CD4-positive, alpha-beta memory T cell (primary cell): ENCODE results near the gene NOL11. TPM values are rescaled to one million over a fixed set of nuclear protein-coding genes. Genes with fewer than 3 reads are reported as not detected.
"Not testable (repeated sequence)": the region's sequence is repeated elsewhere in the genome, so short reads cannot be mapped to it uniquely, and the experiment has no call there.

ENCODE experiments used
- CTCF ChIA-PET: fragments of 350-600 bp; sonication (Branson Sonifier 250); formaldehyde crosslinking; loops from one replicate; lab custom pipeline; 2021; ENCODE audit warnings: inconsistent platforms; ENCODE audit not compliant: partially characterized antibody; lab: Charles Lee
- POLR2A ChIA-PET: fragments of 350-600 bp; sonication (Branson Sonifier 250); formaldehyde crosslinking; loops from one replicate; lab custom pipeline; 2021; ENCODE audit not compliant: partially characterized antibody; lab: Charles Lee
- DNase-seq, 5 donors: peaks; one replicate each; pipeline versions ENCODE4 v3.0.0 to v3.0.0-alpha.2; 2020 to 2022; ENCODE audit warnings: mixed read lengths in 1 of 5
- H3K27ac ChIP-seq: one replicate; pipeline ENCODE4 v1.7.0; 2013; ENCODE audit warnings: low read depth, low read length
- H3K27me3 ChIP-seq: 2 replicates; pipeline ENCODE4 v1.7.0; 2013; ENCODE audit warnings: mild to moderate bottlenecking, low read length, moderate library complexity; ENCODE audit not compliant: insufficient read depth
- H3K36me3 ChIP-seq: 2 replicates; pipeline ENCODE4 v1.7.0; 2013; ENCODE audit warnings: mild to moderate bottlenecking, low read length, moderate library complexity; ENCODE audit not compliant: insufficient read depth
- H3K4me1 ChIP-seq: 2 replicates; pipeline ENCODE4 v1.7.0; 2013; ENCODE audit warnings: mild to moderate bottlenecking, low read length, moderate library complexity; ENCODE audit not compliant: insufficient read depth
- H3K4me3 ChIP-seq, 2 donors: one replicate each; pipeline ENCODE4 v1.7.0; 2013; ENCODE audit warnings: low read length in 2 of 2, mild to moderate bottlenecking in 1 of 2
- H3K9me3 ChIP-seq, 2 donors: one replicate each; pipeline ENCODE4 v1.7.0; 2013; ENCODE audit warnings: low read length in 2 of 2, control low read depth in 1 of 2; ENCODE audit not compliant: control insufficient read depth in 1 of 2
- H3K27ac Mint-ChIP-seq, 7 donors: one replicate each; pipeline ENCODE4 v1.8.0; 2020 to 2021; ENCODE audit warnings: mixed read lengths in 7 of 7, mild to moderate bottlenecking in 6 of 7, inconsistent platforms in 3 of 7, moderate library complexity in 3 of 7
- H3K27me3 Mint-ChIP-seq, 2 donors: one replicate each; pipeline ENCODE4 v1.8.0; 2020 to 2021; ENCODE audit warnings: mixed read lengths in 2 of 2
- H3K36me3 Mint-ChIP-seq, 2 donors: one replicate each; pipeline ENCODE4 v1.8.0; 2020 to 2021; ENCODE audit warnings: mixed read lengths in 2 of 2, inconsistent platforms in 1 of 2, mild to moderate bottlenecking in 1 of 2
- H3K4me1 Mint-ChIP-seq, 4 donors: one replicate each; pipeline ENCODE4 v1.8.0; 2020 to 2021; ENCODE audit warnings: mixed read lengths in 4 of 4, mild to moderate bottlenecking in 1 of 4
- H3K4me3 Mint-ChIP-seq, 8 donors: one replicate each; pipeline ENCODE4 v1.8.0; 2020 to 2021; ENCODE audit warnings: mixed read lengths in 8 of 8, mild to moderate bottlenecking in 7 of 8, moderate library complexity in 6 of 8, inconsistent platforms in 3 of 8
- H3K9me3 Mint-ChIP-seq, 8 donors: one replicate each; pipeline ENCODE4 v1.8.0; 2020 to 2021; ENCODE audit warnings: mixed read lengths in 8 of 8, mild to moderate bottlenecking in 5 of 8, inconsistent platforms in 3 of 8, moderate library complexity in 1 of 8
- intact Hi-C: fragments of 100-400 bp; cut with micrococcal nuclease; formaldehyde crosslinking; loops from one replicate; pipeline ENCODE4 v1.15.1; 2023
- polyA plus RNA-seq, 2 donors: library from polyadenylated mRNA; unstranded; fragments of 300-500 nt; fragmentation: Illumina TruSeq; gene quantifications; one replicate each; pipeline ENCODE4 v1.2.3, GENCODE V29; 2021
- total RNA-seq, 2 experiments: library from RNA; stranded (reverse); gene quantifications; one replicate each; pipeline ENCODE4 v1.2.3, GENCODE V29; 2021

The NOL11 gene
- total and polyA plus RNA-seq, 4 experiments from 2014 or later = 18.3 to 57.1 (median 47.5) TPM

- Mint-ChIP-seq H3K4me1 (peaks cover 10 to 33% (median 19%) of the 10 kb centered on the region in 4 donors), H3K27ac (peak overlapping the region; percentile 97 to 100 (median 99)), H3K36me3 (peaks cover 16 to 28% of the 10 kb centered on the region in 2 donors), H3K9me3 (peaks cover 0 to 2% (median 0%) of the 10 kb centered on the region in 8 donors), H3K27me3 (peaks cover 2 to 5% of the 10 kb centered on the region in 2 donors), H3K4me3 (peak overlapping the region; percentile 98 to 100 (median 100))
- CTCF ChIA-PET = interaction anchor here (0.5 to 1.7 kb wide), 10 partner anchors 11 to 449 kb away, joined by 3 to 5 read pairs (median 3); no protein-coding TSS in a partner anchor
- Histone ChIP-seq H3K4me1 (peaks cover 28% of the 10 kb centered on the region), H3K9me3 (no peaks in the 10 kb centered on the region), H3K4me3 (peak overlapping the region; percentile 71 to 89), H3K36me3 (peaks cover 19% of the 10 kb centered on the region), H3K27ac (peak overlapping the region; percentile 94), H3K27me3 (no peaks in the 10 kb centered on the region)
- intact Hi-C loops = loop anchor here (1.0 to 10.0 kb wide), 5 partner anchors 108 to 748 kb away; partner anchors contain the start of genes BPTF, HELZ and PSMD12
- peak in 1 of 5 donors; percentile 9 for DNase-seq
- POLR2A ChIA-PET = interaction anchor here (0.5 to 2.4 kb wide), 22 partner anchors 8 to 496 kb away, joined by 3 to 20 read pairs (median 4); partner anchors contain the start of genes BPTF, HELZ and PITPNC1
Observed at GRCh38 chr17:67717192-67717623, 528 bp upstream of the NOL11 start.

GRCh38 chr17:67718325-67718941, 697 bp downstream of the NOL11 start:
- ChIA-PET CTCF (interaction anchor here (1.1 to 1.4 kb wide), 3 partner anchors 10 to 354 kb away, joined by 3 to 4 read pairs (median 4); no protein-coding TSS in a partner anchor), POLR2A (interaction anchor here (1.2 to 2.4 kb wide), 5 partner anchors 108 to 343 kb away, joined by 3 to 20 read pairs (median 9); partner anchors contain the start of genes BPTF and PITPNC1)
- Mint-ChIP-seq H3K9me3 (peaks cover 0 to 2% (median 0%) of the 10 kb centered on the region in 8 donors), H3K27me3 (no peaks in the 10 kb centered on the region), H3K4me1 (peaks cover 10 to 33% (median 19%) of the 10 kb centered on the region in 4 donors), H3K36me3 (peaks cover 17 to 30% of the 10 kb centered on the region in 2 donors), H3K4me3 (peak overlapping the region; percentile 98 to 100 (median 100)), H3K27ac (peak overlapping the region; percentile 97 to 100 (median 99))
- no peaks in the 10 kb centered on the region for H3K9me3 ChIP-seq
- peaks cover 28% of the 10 kb centered on the region for H3K36me3 ChIP-seq
- DNase-seq = peak in 1 of 5 donors; percentile 72
- peaks cover 28% of the 10 kb centered on the region for H3K4me1 ChIP-seq
- no peaks in the 10 kb centered on the region for H3K27me3 ChIP-seq
- intact Hi-C loops = loop anchor here (5.0 to 10.0 kb wide), 2 partner anchors 471 to 746 kb away; partner anchors contain the start of gene HELZ
- H3K4me3 ChIP-seq = peak overlapping the region; percentile 89 to 100
- H3K27ac ChIP-seq = peak overlapping the region; percentile 94

- H3K27me3 ChIP-seq = no peaks in the 10 kb centered on the region
- no peak overlapping the region for H3K27ac ChIP-seq
- peaks cover 15 to 37% (median 28%) of the 10 kb centered on the region in 4 donors for H3K4me1 Mint-ChIP-seq
- ChIA-PET POLR2A (interaction anchor here (1.3 kb wide), 1 partner anchor 346 kb away, joined by 3 read pairs; no protein-coding TSS in a partner anchor), CTCF (interaction anchor here (0.8 to 1.7 kb wide), 2 partner anchors 11 to 14 kb away, joined by 3 to 4 read pairs; no protein-coding TSS in a partner anchor)
- H3K36me3 ChIP-seq = peaks cover 70% of the 10 kb centered on the region
- peaks cover 0 to 2% (median 0%) of the 10 kb centered on the region in 8 donors for H3K9me3 Mint-ChIP-seq
- no peaks in the 10 kb centered on the region for H3K27me3 Mint-ChIP-seq
- no peak overlapping the region for H3K4me3 ChIP-seq
- H3K9me3 ChIP-seq = no peaks in the 10 kb centered on the region
- peak overlapping the region; percentile 79 to 95 (median 89) for H3K27ac Mint-ChIP-seq
- H3K36me3 Mint-ChIP-seq = peaks cover 59 to 67% of the 10 kb centered on the region in 2 donors
- H3K4me3 Mint-ChIP-seq = peak overlapping the region; percentile 3 to 73 (median 61)
- intact Hi-C loops = no loop called here
- peak in 4 of 5 donors; percentile 60 to 70 (median 62) for DNase-seq
- H3K4me1 ChIP-seq = peaks cover 28% of the 10 kb centered on the region
Observed at GRCh38 chr17:67725373-67725791, 7.6 kb downstream of the NOL11 start.

GRCh38 chr17:67725807-67726206, 8.1 kb downstream of the NOL11 start:
- ChIA-PET CTCF (interaction anchor here (1.7 kb wide), 1 partner anchor 13 kb away, joined by 4 read pairs; no protein-coding TSS in a partner anchor), POLR2A (interaction anchor here (1.3 kb wide), 1 partner anchor 346 kb away, joined by 3 read pairs; no protein-coding TSS in a partner anchor)
- Mint-ChIP-seq H3K4me3 (peak overlapping the region; percentile 3 to 73 (median 61)), H3K27ac (peak overlapping the region; percentile 79 to 95 (median 89)), H3K27me3 (no peaks in the 10 kb centered on the region), H3K9me3 (peaks cover 0 to 2% (median 0%) of the 10 kb centered on the region in 8 donors), H3K36me3 (peaks cover 63 to 68% of the 10 kb centered on the region in 2 donors), H3K4me1 (peaks cover 15 to 37% (median 28%) of the 10 kb centered on the region in 4 donors)
- Histone ChIP-seq H3K27ac (peak overlapping the region; percentile 16), H3K36me3 (peaks cover 66% of the 10 kb centered on the region), H3K27me3 (no peaks in the 10 kb centered on the region), H3K4me1 (peaks cover 28% of the 10 kb centered on the region), H3K4me3 (no peak overlapping the region), H3K9me3 (no peaks in the 10 kb centered on the region)
- intact Hi-C loops = no loop called here
- no peak for DNase-seq

- Histone ChIP-seq H3K36me3 (peaks cover 59% of the 10 kb centered on the region), H3K4me1 (peaks cover 28% of the 10 kb centered on the region)
- POLR2A ChIA-PET, H3K27me3 Mint-ChIP-seq, intact Hi-C loops, H3K9me3 Mint-ChIP-seq, H3K27ac ChIP-seq, H3K27me3 ChIP-seq, H3K9me3 ChIP-seq, H3K4me3 ChIP-seq, DNase-seq: not testable (repeated sequence)
- Mint-ChIP-seq H3K27ac (peak overlapping the region; percentile 40 to 84 (median 58)), H3K36me3 (peaks cover 62 to 64% of the 10 kb centered on the region in 2 donors), H3K4me3 (peak overlapping the region in 2 of 8 donors; percentile 1 to 31), H3K4me1 (peaks cover 17 to 37% (median 28%) of the 10 kb centered on the region in 4 donors)
- CTCF ChIA-PET = interaction anchor here (0.6 to 1.0 kb wide), 3 partner anchors 9 to 188 kb away, joined by 3 to 4 read pairs (median 3); partner anchors contain the start of gene NOL11
Observed at GRCh38 chr17:67727152-67728039, 9.7 kb downstream of the NOL11 start.

- intact Hi-C loops = no loop called here
- Histone ChIP-seq H3K4me3 (no peak overlapping the region), H3K9me3 (no peaks in the 10 kb centered on the region), H3K27me3 (no peaks in the 10 kb centered on the region), H3K36me3 (peaks cover 47% of the 10 kb centered on the region), H3K27ac (no peak overlapping the region), H3K4me1 (peaks cover 35% of the 10 kb centered on the region)
- Mint-ChIP-seq H3K36me3 (peaks cover 67 to 72% of the 10 kb centered on the region in 2 donors), H3K4me3 (no peak overlapping the region), H3K9me3 (peaks cover 0 to 3% (median 0%) of the 10 kb centered on the region in 8 donors), H3K4me1 (peaks cover 32 to 55% (median 43%) of the 10 kb centered on the region in 4 donors), H3K27ac (no peak overlapping the region), H3K27me3 (no peaks in the 10 kb centered on the region)
- no peak for DNase-seq
- ChIA-PET CTCF (interaction anchor here (1.2 kb wide), 1 partner anchor 13 kb away, joined by 3 read pairs; no protein-coding TSS in a partner anchor), POLR2A (no interaction called here)
Observed at GRCh38 chr17:67729903-67730302, 12.2 kb downstream of the NOL11 start.
